Progenitor cell of endocrine pancreas (in vitro differentiated cells): ENCODE results near the gene CRTC3. TPM values are rescaled to one million over a fixed set of nuclear protein-coding genes. Genes with fewer than 3 reads are reported as not detected.

Experiments used
- DNase-seq: peaks from one replicate; pipeline ENCODE4 v3.0.0; 2021; ENCODE audit warnings: low spot score; ENCODE audit not compliant: unreplicated experiment
- H3K27ac Mint-ChIP-seq: 2 replicates; pipeline ENCODE4 v1.8.0; 2021; ENCODE audit warnings: mild to moderate bottlenecking, moderate library complexity, mixed read lengths
- H3K27me3 Mint-ChIP-seq: 2 replicates; pipeline ENCODE4 v1.8.0; 2021; ENCODE audit warnings: mixed read lengths
- H3K36me3 Mint-ChIP-seq: 2 replicates; pipeline ENCODE4 v1.8.0; 2022; ENCODE audit warnings: mixed read lengths; ENCODE audit not compliant: insufficient read depth
- H3K4me1 Mint-ChIP-seq: 2 replicates; pipeline ENCODE4 v1.8.0; 2021; ENCODE audit warnings: low read depth, mixed read lengths
- H3K4me3 Mint-ChIP-seq: 2 replicates; pipeline ENCODE4 v1.8.0; 2021; ENCODE audit warnings: low read depth, mild to moderate bottlenecking, moderate library complexity, mixed read lengths
- H3K9me3 Mint-ChIP-seq: 2 replicates; pipeline ENCODE4 v1.8.0; 2021; ENCODE audit warnings: low read depth, mixed read lengths
- total RNA-seq: library from RNA; stranded (reverse); gene quantifications from 2 replicates; pipeline ENCODE4 v1.2.1, GENCODE V29; 2021
- TF ChIP-seq, protein P1 (sequence below): fragments of 200-600 bp; sonication (generic); IDR thresholded peaks from one replicate; pipeline ENCODE4 v1.5.0; 2021; ENCODE audit warnings: antibody characterized with exemption, mild to moderate bottlenecking; ENCODE audit not compliant: unreplicated experiment

CRTC3 gene
- total RNA-seq, 1 donor from 2014 or later = 34.6 TPM

DNA sequence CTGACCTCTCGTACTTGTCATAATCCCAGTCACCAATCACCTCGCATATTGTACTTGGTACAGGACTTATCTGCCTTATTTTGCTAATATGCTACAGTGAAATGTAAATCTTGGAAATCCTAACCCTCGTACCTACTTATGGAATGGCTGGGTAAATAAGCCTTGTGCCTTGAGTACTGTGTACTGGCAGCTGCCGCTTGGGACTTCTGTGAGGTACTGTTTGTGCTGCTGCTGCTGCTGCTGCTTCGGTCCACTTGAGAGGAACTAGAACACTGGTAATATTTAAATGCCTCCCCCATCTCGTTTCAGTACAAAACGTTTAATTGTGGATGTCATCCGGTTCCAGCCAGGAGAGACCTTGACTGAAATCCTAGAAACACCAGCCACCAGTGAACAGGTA is 42.5 kb upstream of the CRTC3 start:
- DNase-seq = no peak
- no peaks in the 10 kb centered on the region for H3K9me3 Mint-ChIP-seq
- TF ChIP-seq, protein P1, sequence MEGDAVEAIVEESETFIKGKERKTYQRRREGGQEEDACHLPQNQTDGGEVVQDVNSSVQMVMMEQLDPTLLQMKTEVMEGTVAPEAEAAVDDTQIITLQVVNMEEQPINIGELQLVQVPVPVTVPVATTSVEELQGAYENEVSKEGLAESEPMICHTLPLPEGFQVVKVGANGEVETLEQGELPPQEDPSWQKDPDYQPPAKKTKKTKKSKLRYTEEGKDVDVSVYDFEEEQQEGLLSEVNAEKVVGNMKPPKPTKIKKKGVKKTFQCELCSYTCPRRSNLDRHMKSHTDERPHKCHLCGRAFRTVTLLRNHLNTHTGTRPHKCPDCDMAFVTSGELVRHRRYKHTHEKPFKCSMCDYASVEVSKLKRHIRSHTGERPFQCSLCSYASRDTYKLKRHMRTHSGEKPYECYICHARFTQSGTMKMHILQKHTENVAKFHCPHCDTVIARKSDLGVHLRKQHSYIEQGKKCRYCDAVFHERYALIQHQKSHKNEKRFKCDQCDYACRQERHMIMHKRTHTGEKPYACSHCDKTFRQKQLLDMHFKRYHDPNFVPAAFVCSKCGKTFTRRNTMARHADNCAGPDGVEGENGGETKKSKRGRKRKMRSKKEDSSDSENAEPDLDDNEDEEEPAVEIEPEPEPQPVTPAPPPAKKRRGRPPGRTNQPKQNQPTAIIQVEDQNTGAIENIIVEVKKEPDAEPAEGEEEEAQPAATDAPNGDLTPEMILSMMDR = no peak
- H3K36me3 Mint-ChIP-seq = peaks cover 47% of the 10 kb centered on the region
- no peaks in the 10 kb centered on the region for H3K27me3 Mint-ChIP-seq
- peaks cover 12% of the 10 kb centered on the region for H3K4me1 Mint-ChIP-seq
- no peak overlapping the region for H3K27ac Mint-ChIP-seq
- no peak overlapping the region for H3K4me3 Mint-ChIP-seq

DNA sequence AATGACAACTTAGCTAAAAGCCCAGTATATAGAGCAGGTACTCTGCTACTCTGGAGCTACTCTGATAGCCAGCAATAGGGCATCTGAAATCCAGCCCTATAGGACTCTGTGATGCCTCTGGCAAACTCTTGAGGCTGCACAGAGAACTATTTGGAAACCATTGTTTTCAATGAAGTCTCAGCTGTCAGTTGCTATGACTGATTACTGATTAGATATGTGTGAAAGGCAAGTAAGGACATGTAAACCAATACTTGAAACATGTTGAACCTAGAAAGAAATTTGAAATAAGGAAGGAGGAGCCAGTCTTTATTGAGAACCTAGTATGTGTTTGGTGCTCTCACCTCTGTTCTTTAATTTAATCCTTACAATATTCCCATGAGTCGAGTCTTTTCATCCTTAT is 40.2 kb upstream of the CRTC3 start:
- Mint-ChIP-seq H3K27ac (peak overlapping the region; percentile 11), H3K36me3 (peaks cover 53% of the 10 kb centered on the region), H3K4me3 (no peak overlapping the region), H3K4me1 (peaks cover 12% of the 10 kb centered on the region), H3K27me3 (no peaks in the 10 kb centered on the region), H3K9me3 (no peaks in the 10 kb centered on the region)
- TF ChIP-seq, protein P1 = no peak
- DNase-seq = no peak

- no peak overlapping the region for H3K4me3 Mint-ChIP-seq
These were observed 39.8 kb upstream of the CRTC3 start for GRCh38 chr15:90489944-90490343.

GRCh38 chr15:90493647-90494046 is 36.1 kb upstream of the CRTC3 start:
- Mint-ChIP-seq H3K36me3 (peaks cover 44% of the 10 kb centered on the region), H3K27me3 (no peaks in the 10 kb centered on the region), H3K4me1 (peaks cover 12% of the 10 kb centered on the region), H3K27ac (no peak overlapping the region), H3K9me3 (no peaks in the 10 kb centered on the region), H3K4me3 (no peak overlapping the region)
- no peak for DNase-seq
- TF ChIP-seq, protein P1 = no peak

More at GRCh38 chr15:90489944-90490343, 39.8 kb upstream of the CRTC3 start:
- Mint-ChIP-seq H3K36me3 (peaks cover 54% of the 10 kb centered on the region), H3K27me3 (no peaks in the 10 kb centered on the region), H3K27ac (no peak overlapping the region), H3K4me1 (peaks cover 12% of the 10 kb centered on the region), H3K9me3 (no peaks in the 10 kb centered on the region)
- DNase-seq = no peak
- TF ChIP-seq, protein P1 = no peak

GRCh38 chr15:90495067-90495466 is 34.7 kb upstream of the CRTC3 start:
- DNase-seq = no peak
- H3K9me3 Mint-ChIP-seq = no peaks in the 10 kb centered on the region
- peaks cover 4% of the 10 kb centered on the region for H3K4me1 Mint-ChIP-seq
- peaks cover 40% of the 10 kb centered on the region for H3K36me3 Mint-ChIP-seq
- TF ChIP-seq, protein P1 = no peak
- H3K4me3 Mint-ChIP-seq = no peak overlapping the region
- no peak overlapping the region for H3K27ac Mint-ChIP-seq
- no peaks in the 10 kb centered on the region for H3K27me3 Mint-ChIP-seq
